ENCODE results near the gene LUZP4.

LUZP4 gene, protein sequence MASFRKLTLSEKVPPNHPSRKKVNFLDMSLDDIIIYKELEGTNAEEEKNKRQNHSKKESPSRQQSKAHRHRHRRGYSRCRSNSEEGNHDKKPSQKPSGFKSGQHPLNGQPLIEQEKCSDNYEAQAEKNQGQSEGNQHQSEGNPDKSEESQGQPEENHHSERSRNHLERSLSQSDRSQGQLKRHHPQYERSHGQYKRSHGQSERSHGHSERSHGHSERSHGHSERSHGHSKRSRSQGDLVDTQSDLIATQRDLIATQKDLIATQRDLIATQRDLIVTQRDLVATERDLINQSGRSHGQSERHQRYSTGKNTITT

GRCh38 chrX:115289465-115289864 is at the start of gene LUZP4:
Gene LUZP4 (plus strand): TSS chrX:115289715. CDS start chrX:115289760, 45 bp downstream.
- no peaks in the 10 kb centered on the region for H3K36me3 ChIP-seq (ENCODE audit: control insufficient read depth, insufficient read depth, low read length)
- H3K27me3 ChIP-seq (replicated peaks; ENCODE audit: control insufficient read depth, insufficient read depth, low read length): no peaks in the 10 kb centered on the region
- no peak for DNase-seq (ENCODE audit: extremely low read depth, insufficient read length)
- TF ChIP-seq, protein P1, sequence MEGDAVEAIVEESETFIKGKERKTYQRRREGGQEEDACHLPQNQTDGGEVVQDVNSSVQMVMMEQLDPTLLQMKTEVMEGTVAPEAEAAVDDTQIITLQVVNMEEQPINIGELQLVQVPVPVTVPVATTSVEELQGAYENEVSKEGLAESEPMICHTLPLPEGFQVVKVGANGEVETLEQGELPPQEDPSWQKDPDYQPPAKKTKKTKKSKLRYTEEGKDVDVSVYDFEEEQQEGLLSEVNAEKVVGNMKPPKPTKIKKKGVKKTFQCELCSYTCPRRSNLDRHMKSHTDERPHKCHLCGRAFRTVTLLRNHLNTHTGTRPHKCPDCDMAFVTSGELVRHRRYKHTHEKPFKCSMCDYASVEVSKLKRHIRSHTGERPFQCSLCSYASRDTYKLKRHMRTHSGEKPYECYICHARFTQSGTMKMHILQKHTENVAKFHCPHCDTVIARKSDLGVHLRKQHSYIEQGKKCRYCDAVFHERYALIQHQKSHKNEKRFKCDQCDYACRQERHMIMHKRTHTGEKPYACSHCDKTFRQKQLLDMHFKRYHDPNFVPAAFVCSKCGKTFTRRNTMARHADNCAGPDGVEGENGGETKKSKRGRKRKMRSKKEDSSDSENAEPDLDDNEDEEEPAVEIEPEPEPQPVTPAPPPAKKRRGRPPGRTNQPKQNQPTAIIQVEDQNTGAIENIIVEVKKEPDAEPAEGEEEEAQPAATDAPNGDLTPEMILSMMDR (IDR thresholded peaks at IDR 0.05; ENCODE audit: insufficient read depth, low read length, poor library complexity, severe bottlenecking): no peak
- no peak within 1 kb of the TSS for H3K4me3 ChIP-seq (replicated peaks; ENCODE audit: low read depth, low read length)

DNA sequence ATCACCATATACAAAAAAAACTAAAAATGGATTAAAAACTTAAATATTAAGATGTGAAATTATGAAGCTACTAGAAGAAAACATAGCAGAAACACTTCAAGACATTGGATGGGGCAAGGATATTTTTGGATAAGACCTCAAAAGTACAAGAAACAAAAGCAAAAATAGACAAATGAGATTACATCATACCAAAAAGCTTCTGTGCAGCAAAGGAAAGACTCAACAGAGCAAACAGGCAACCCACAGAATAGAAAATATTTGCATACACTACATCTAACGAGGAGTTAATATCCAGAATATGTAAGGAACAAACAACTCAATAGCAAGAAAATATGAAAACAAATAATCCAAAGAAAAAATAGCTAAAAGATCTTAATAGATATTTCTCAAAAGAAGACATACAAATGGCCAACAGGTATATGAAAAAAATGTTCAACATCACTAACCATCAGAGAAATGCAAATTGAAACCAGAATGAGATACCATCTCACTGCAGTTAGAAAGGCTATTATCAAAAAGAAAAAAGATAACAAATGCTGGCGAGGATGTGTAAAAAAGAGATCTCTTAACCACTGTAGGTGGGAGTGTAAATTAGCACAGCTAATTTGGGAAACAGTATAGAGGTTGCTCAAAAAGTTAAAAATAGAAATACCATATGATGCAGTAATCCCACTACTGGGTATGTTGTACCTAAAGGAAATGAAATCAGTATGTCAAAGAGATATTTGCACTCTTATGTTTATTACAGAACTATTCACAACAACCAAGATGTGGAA is 37.9 kb upstream of the LUZP4 start:
- no peaks in the 10 kb centered on the region for H3K36me3 ChIP-seq (ENCODE audit: control insufficient read depth, insufficient read depth, low read length)
- DNase-seq (ENCODE audit: extremely low read depth, insufficient read length): no peak
- no peak overlapping the region for H3K4me3 ChIP-seq (replicated peaks; ENCODE audit: low read depth, low read length)
- TF ChIP-seq, protein P1 (IDR thresholded peaks at IDR 0.05; ENCODE audit: insufficient read depth, low read length, poor library complexity, severe bottlenecking): no peak
- no peaks in the 10 kb centered on the region for H3K27me3 ChIP-seq (replicated peaks; ENCODE audit: control insufficient read depth, insufficient read depth, low read length)

DNA sequence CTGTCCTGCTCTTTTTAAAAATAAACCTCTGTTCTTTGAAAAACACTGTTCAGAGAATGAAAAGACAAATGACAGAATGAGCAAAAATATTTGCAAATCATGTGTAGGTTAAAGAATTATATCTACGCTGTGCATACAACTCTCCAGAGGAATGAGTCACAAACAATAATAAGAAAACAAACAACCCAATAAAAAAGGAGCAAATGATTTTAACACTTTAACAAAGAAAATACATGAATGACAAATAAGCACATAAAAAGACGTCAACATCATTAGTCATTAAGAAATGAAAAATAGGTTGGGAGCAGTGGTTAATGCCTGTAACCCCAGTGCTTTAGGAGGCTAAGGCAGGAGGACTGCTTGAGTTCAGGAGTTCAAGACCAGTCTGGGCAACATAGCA is 34.5 kb upstream of the LUZP4 start:
- no peak for DNase-seq (ENCODE audit: extremely low read depth, insufficient read length)
- H3K27me3 ChIP-seq (replicated peaks; ENCODE audit: control insufficient read depth, insufficient read depth, low read length): no peaks in the 10 kb centered on the region
- TF ChIP-seq, protein P1 (IDR thresholded peaks at IDR 0.05; ENCODE audit: insufficient read depth, low read length, poor library complexity, severe bottlenecking): no peak

DNA sequence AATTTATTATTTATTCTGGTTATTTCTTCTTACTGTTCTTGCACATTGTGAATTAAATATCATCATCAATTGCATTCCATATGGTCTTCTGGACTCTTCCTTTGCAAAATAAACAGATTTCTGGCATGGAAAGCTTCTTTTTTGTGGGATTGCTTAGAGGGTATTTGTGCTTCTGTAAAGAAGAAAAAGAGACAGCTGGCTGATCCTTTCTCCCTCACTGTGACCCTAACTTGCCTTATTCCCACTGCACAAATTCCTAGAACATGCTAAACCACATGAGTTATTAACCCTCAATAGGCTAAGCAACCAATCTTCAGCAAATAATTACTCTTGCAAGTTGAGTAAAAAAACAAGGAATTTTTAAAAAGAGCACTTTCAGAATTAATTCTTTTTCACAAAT is 31.8 kb upstream of the LUZP4 start:
- Histone ChIP-seq H3K36me3 (ENCODE audit: control insufficient read depth, insufficient read depth, low read length) (no peaks in the 10 kb centered on the region), H3K27me3 (replicated peaks; ENCODE audit: control insufficient read depth, insufficient read depth, low read length) (no peaks in the 10 kb centered on the region; the same call in none of the 2 replicates), H3K4me3 (replicated peaks; ENCODE audit: low read depth, low read length) (no peak overlapping the region)
- TF ChIP-seq, protein P1 (IDR thresholded peaks at IDR 0.05; ENCODE audit: insufficient read depth, low read length, poor library complexity, severe bottlenecking): no peak
- DNase-seq (ENCODE audit: extremely low read depth, insufficient read length): no peak

More for the DNA sequence above, 34.5 kb upstream of the LUZP4 start:
- no peak overlapping the region for H3K4me3 ChIP-seq (replicated peaks; ENCODE audit: low read depth, low read length)
- no peaks in the 10 kb centered on the region for H3K36me3 ChIP-seq (ENCODE audit: control insufficient read depth, insufficient read depth, low read length)

GRCh38 chrX:115259238-115259875 is 30.2 kb upstream of the LUZP4 start:
- DNase-seq (ENCODE audit: extremely low read depth, insufficient read length): no peak
- H3K4me3 ChIP-seq (replicated peaks; ENCODE audit: low read depth, low read length): no peak overlapping the region
- H3K27me3 ChIP-seq (replicated peaks; ENCODE audit: control insufficient read depth, insufficient read depth, low read length): no peaks in the 10 kb centered on the region; the same call in none of the 2 replicates
- no peaks in the 10 kb centered on the region for H3K36me3 ChIP-seq (ENCODE audit: control insufficient read depth, insufficient read depth, low read length)
- TF ChIP-seq, protein P1 (IDR thresholded peaks at IDR 0.05; ENCODE audit: insufficient read depth, low read length, poor library complexity, severe bottlenecking): no peak

Data from GM06990 (cell line).